HepG2 (cell line): Measurements from ENCODE around the gene COL18A1. TPM values are rescaled to one million over a fixed set of nuclear protein-coding genes. Genes with fewer than 3 reads are reported as not detected.

Experiments
- AGO1 ChIP-seq: fragments of 200-400 bp; formaldehyde crosslinking; IDR thresholded peaks from 2 replicates; pipeline ENCODE4 v1.6.1; 2017; ENCODE audit warnings: mild to moderate bottlenecking, low read depth, low read length, moderate library complexity; ENCODE audit not compliant: poor library complexity, severe bottlenecking
- BHLHE40 ChIP-seq: IDR thresholded peaks from 2 replicates; pipeline ENCODE4 v1.6.1; 2011; ENCODE audit warnings: low read length, improper control_type of control experiment
- FOXK2 ChIP-seq: fragments of 450-650 bp; IDR thresholded peaks from 2 replicates; pipeline ENCODE4 v1.6.1; 2016
- KLF9 ChIP-seq: IDR thresholded peaks from 2 replicates; pipeline ENCODE4 v1.6.1; 2016; ENCODE audit warnings: low read depth
- MATR3 ChIP-seq: sonication (generic); formaldehyde crosslinking; IDR thresholded peaks from 2 replicates; pipeline ENCODE4 v1.4.0; 2020; ENCODE audit warnings: missing genetic modification reagents
- NFIC ChIP-seq: IDR thresholded peaks from 2 replicates; pipeline ENCODE4 v1.6.1; 2012; ENCODE audit warnings: mild to moderate bottlenecking, low read length, inconsistent platforms
- PHF21A ChIP-seq: sonication (generic); formaldehyde crosslinking; IDR thresholded peaks from 2 replicates; pipeline ENCODE4 v1.5.0; 2020; ENCODE audit warnings: mild to moderate bottlenecking, missing genetic modification reagents
- PRDM4 ChIP-seq: sonication (generic); formaldehyde crosslinking; IDR thresholded peaks from 2 replicates; pipeline ENCODE4 v1.9.0; 2021; ENCODE audit warnings: missing genetic modification reagents, borderline replicate concordance
- RBFOX2 ChIP-seq: fragments of 200-400 bp; formaldehyde crosslinking; IDR thresholded peaks from 2 replicates; pipeline ENCODE4 v1.6.1; 2017; ENCODE audit warnings: low read depth, mild to moderate bottlenecking, low read length
- RFXANK ChIP-seq: IDR thresholded peaks from 2 replicates; pipeline ENCODE4 v1.6.1; 2016
- SP5 ChIP-seq: IDR thresholded peaks from 2 replicates; pipeline ENCODE4 v1.6.1; 2016; ENCODE audit warnings: low read depth, borderline replicate concordance
- TBX3 ChIP-seq: fragments of 450-650 bp; IDR thresholded peaks from 2 replicates; pipeline ENCODE4 v1.6.1; 2017; ENCODE audit warnings: antibody characterized with exemption, mild to moderate bottlenecking, inconsistent platforms, borderline replicate concordance
- THAP7 ChIP-seq: sonication (generic); formaldehyde crosslinking; IDR thresholded peaks from 2 replicates; pipeline ENCODE4 v1.8.1; 2023; ENCODE audit warnings: mild to moderate bottlenecking, missing genetic modification reagents
- TIGD3 ChIP-seq: sonication (generic); formaldehyde crosslinking; IDR thresholded peaks from 2 replicates; pipeline ENCODE4 v1.5.1; 2020; ENCODE audit warnings: mild to moderate bottlenecking, missing genetic modification reagents, borderline replicate concordance
- WIZ ChIP-seq: sonication (generic); formaldehyde crosslinking; IDR thresholded peaks from 2 replicates; pipeline ENCODE4 v1.5.1; 2020; ENCODE audit warnings: mild to moderate bottlenecking, missing genetic modification reagents
- ZBTB42 ChIP-seq: sonication (generic); formaldehyde crosslinking; IDR thresholded peaks from 2 replicates; pipeline ENCODE4 v1.5.0; 2020; ENCODE audit warnings: mild to moderate bottlenecking, missing genetic modification reagents
- ZBTB49 ChIP-seq: sonication (generic); formaldehyde crosslinking; IDR thresholded peaks from 2 replicates; pipeline ENCODE4 v1.4.0; 2020; ENCODE audit warnings: missing genetic modification reagents, borderline replicate concordance
- ZC3H13 ChIP-seq: sonication (generic); formaldehyde crosslinking; IDR thresholded peaks from 2 replicates; pipeline ENCODE4 v1.8.1; 2023; ENCODE audit warnings: mild to moderate bottlenecking, missing genetic modification reagents, moderate library complexity
- ZFP91 ChIP-seq: sonication (generic); formaldehyde crosslinking; IDR thresholded peaks from 2 replicates; pipeline ENCODE4 v1.9.0; 2022; ENCODE audit warnings: missing genetic modification reagents, mild to moderate bottlenecking, borderline replicate concordance
- ZNF556 ChIP-seq: sonication (generic); formaldehyde crosslinking; IDR thresholded peaks from 2 replicates; pipeline ENCODE4 v1.4.0; 2020; ENCODE audit warnings: mild to moderate bottlenecking, missing genetic modification reagents, borderline replicate concordance
- polyA plus RNA-seq, 8 experiments: library from polyadenylated mRNA; depleted of rRNA in 3 of 8; stranded (reverse) in 7 of 8; unstranded in 1 of 8; fragments of >200 nt; fragmentation: Illumina TruSeq in 4 of 8; extraction: Trizol in 4 of 8; gene quantifications; 2 replicates each; pipeline versions ENCODE4 v1.2.1 to v1.2.3, GENCODE V29; 2011 to 2016; ENCODE audit warnings: low read depth in 4 of 8, missing spikeins in 1 of 8, mixed read lengths in 1 of 8; ENCODE audit not compliant: insufficient read depth in 1 of 8
- total RNA-seq, 5 experiments: library from RNA; depleted of rRNA; stranded (reverse); fragments of >200 nt; fragmentation: Illumina TruSeq; extraction: Trizol; gene quantifications; 2 replicates each; pipeline ENCODE4 v1.2.3, GENCODE V29; 2016; ENCODE audit warnings: low read depth in 1 of 5

COL18A1 gene
- total and polyA plus RNA-seq, 2 of the 13 experiments (the other 11 are each of a cell fraction or from before 2014, with no cell fraction given): 79.0 to 102 TPM

GRCh38 chr21:45511661-45512431 lies 106.9 kb downstream of the COL18A1 start (continued):
- TF ChIP-seq ZBTB49 (no peak), FOXK2 (no peak), ZC3H13 (CRISPR knock-in tag) (no peak), BHLHE40 (no peak), RBFOX2 (peak; percentile 56), NFIC (no peak), ZNF556 (CRISPR knock-in tag) (no peak), PRDM4 (CRISPR knock-in tag) (no peak), TBX3 (no peak), PHF21A (CRISPR knock-in tag) (no peak), AGO1 (peak; percentile 87), TIGD3 (CRISPR knock-in tag) (no peak), WIZ (CRISPR knock-in tag) (no peak), RFXANK (CRISPR knock-in tag) (no peak), MATR3 (CRISPR knock-in tag) (no peak), ZFP91 (CRISPR knock-in tag) (no peak), KLF9 (CRISPR knock-in tag) (no peak), ZBTB42 (CRISPR knock-in tag) (no peak), SP5 (CRISPR knock-in tag) (no peak), THAP7 (CRISPR knock-in tag) (no peak)
